GM10266 (cell line): Measurements from ENCODE around the gene RAC3.

ENCODE experiments used
- DNase-seq: peaks from one replicate; pipeline ENCODE4 v3.0.0; 2012; ENCODE audit errors: extremely low spot score
- TF ChIP-seq, protein P1 (sequence below): IDR thresholded peaks from 2 replicates; pipeline ENCODE4 v1.5.1; 2012; ENCODE audit warnings: mild to moderate bottlenecking, low read depth; ENCODE audit not compliant: control insufficient read depth, insufficient read depth; ENCODE audit errors: missing control alignments

Gene RAC3

GRCh38 chr17:82014432-82014831 is 17.0 kb upstream of the RAC3 start:
- no peak for DNase-seq
- TF ChIP-seq, protein P1, sequence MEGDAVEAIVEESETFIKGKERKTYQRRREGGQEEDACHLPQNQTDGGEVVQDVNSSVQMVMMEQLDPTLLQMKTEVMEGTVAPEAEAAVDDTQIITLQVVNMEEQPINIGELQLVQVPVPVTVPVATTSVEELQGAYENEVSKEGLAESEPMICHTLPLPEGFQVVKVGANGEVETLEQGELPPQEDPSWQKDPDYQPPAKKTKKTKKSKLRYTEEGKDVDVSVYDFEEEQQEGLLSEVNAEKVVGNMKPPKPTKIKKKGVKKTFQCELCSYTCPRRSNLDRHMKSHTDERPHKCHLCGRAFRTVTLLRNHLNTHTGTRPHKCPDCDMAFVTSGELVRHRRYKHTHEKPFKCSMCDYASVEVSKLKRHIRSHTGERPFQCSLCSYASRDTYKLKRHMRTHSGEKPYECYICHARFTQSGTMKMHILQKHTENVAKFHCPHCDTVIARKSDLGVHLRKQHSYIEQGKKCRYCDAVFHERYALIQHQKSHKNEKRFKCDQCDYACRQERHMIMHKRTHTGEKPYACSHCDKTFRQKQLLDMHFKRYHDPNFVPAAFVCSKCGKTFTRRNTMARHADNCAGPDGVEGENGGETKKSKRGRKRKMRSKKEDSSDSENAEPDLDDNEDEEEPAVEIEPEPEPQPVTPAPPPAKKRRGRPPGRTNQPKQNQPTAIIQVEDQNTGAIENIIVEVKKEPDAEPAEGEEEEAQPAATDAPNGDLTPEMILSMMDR: no peak

DNA sequence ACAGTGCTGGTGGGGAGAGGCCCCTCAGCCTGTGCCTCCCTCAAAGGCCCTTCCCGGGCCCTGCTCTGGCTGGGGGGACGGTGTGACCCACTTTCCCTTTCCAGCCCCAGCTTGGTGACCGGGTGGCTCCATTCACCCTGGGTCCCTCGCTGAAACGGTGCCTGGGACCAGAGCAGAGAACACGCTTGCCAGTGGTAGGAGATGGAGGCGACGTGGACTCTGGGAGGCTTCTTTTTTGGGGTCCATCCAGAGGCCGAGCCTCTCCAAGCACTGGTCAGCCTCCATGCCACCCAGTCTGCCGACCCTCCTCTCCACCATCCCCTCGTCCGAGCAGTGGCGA is 16.5 kb upstream of the RAC3 start:
- no peak for DNase-seq
- TF ChIP-seq, protein P1: no peak

GRCh38 chr17:82015311-82015971 is 16.0 kb upstream of the RAC3 start:
- TF ChIP-seq, protein P1: no peak
- DNase-seq: no peak

DNA sequence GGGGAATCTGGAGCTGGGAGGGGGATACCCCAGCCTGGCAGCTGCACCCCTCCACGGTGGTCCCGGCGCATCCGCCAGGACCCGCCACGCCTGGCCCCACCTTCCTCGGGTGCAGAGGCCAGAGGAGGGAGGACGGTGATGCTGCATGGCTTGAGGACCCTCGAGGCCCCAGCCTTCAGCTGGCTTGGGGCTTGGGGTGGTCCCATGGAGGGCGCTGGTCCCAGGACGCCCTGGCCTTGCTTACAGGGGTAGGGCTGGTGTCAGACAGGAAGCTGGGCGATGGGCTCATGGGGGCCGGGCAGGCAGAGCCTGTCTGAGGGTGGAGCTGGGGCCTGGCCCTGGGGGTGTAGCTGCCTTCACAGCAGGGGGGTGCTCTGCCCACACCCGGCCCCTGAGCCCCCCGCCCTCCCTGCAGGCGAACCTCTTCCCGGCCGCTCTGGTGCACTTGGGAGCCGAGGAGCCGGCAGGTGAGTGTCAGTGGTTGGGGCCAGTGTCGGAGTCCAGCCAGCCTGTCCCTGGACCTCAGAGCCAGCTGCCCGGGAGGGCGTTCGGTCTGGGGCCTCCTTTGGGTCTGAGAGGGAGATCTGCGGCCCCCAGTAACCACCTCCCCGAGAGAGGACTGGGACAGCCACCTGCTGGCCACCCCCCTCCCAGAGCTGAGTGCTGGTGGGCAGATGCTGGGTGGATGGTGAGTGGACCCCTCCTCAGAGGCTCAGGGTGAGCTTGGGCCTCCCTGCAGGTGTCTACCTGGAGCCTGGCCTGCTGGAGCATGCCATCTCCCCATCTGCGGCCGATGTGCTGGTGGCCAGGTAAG is 15.2 kb upstream of the RAC3 start:
- TF ChIP-seq, protein P1: no peak
- DNase-seq: no peak

DNA sequence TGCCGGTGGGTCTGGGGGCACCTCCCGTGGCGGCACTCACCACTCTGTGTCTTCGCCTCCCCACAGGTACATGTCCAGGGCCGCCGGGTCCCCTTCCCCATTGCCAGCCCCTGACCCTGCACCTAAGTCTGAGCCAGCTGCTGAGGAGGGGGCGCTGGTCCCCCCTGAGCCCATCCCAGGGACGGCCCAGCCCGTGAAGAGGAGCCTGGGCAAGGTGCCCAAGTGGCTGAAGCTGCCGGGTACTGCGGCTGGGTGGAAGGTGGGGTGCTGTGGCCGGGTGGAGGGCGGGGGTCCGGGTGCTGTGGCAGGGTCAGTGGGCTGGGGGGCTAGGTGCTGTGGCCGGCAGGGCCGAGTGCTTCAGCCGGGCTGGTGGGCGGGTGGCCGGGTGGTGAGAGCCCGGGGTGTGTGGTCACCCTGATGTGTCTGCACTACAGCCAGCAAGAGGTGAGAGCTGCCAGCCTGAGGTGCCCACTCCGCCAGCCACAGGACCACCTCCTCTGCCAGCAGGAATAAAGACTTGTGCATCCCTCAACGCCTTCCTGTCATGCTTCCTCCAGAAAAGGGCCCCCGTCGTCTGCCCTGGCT is 14.5 kb upstream of the RAC3 start:
- no peak for DNase-seq
- TF ChIP-seq, protein P1: no peak

GRCh38 chr17:82017612-82018151 is 13.8 kb upstream of the RAC3 start:
- TF ChIP-seq, protein P1: no peak
- DNase-seq: no peak
